Measurements from ENCODE around the gene SARDH. TPM values are rescaled to one million over a fixed set of nuclear protein-coding genes. Genes with fewer than 3 reads are reported as not detected.
"Not testable (repeated sequence)": the region's sequence is repeated elsewhere in the genome, so short reads cannot be mapped to it uniquely, and the experiment has no call there.

Gene SARDH
- total RNA-seq, 3 donors from 2014 or later = 0.23 to 2.1 (median 0.46) TPM

DNA sequence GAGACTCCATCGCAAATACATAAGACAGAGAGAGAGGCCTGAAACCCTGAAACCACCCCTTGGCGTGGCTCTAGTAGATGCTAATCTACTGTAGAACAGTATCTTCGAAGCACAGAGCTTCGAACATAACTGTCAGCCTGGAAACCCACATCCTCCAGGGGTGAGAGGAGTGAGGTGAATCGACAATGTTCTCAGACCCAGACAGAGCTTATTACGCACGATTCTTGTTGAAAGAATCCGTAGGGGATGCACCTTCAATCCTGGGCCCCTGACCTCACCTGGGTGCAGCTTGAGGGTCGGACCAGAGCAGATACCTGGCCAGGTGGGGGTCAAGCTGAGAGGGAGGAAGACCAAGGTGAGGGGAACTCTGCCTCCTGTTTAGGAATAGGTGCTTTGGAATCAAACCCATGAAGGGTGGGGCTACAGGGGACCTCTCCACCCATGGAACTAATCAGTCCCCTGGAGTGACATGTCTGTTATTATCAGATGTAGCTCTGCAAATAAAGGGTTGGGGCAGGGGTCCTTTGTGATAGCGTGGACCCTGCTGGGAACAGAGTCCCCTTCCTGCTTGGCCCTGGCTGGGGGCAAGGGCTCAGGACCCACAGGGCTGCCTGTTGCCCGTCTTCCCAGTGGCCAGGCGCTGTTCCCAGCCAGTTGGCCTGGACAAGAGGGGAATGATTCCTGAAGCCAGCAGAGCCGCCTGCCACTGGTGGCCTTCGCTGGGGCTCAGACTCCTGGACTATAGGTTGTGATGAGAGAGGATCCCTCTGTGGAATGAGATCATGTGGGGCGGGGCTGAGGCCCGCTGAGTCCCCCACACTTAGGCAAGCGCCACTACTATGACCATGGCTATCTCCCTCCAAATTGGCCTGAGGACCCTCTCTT, 60.8 kb downstream of the SARDH start:
- no peaks in the 10 kb centered on the region for H3K36me3 ChIP-seq (ENCODE audit: low read depth)
- no peak overlapping the region for H3K4me3 ChIP-seq
- H3K4me1 ChIP-seq (ENCODE audit: low read depth) = peaks cover 2% of the 10 kb centered on the region
- TF ChIP-seq, protein P1, sequence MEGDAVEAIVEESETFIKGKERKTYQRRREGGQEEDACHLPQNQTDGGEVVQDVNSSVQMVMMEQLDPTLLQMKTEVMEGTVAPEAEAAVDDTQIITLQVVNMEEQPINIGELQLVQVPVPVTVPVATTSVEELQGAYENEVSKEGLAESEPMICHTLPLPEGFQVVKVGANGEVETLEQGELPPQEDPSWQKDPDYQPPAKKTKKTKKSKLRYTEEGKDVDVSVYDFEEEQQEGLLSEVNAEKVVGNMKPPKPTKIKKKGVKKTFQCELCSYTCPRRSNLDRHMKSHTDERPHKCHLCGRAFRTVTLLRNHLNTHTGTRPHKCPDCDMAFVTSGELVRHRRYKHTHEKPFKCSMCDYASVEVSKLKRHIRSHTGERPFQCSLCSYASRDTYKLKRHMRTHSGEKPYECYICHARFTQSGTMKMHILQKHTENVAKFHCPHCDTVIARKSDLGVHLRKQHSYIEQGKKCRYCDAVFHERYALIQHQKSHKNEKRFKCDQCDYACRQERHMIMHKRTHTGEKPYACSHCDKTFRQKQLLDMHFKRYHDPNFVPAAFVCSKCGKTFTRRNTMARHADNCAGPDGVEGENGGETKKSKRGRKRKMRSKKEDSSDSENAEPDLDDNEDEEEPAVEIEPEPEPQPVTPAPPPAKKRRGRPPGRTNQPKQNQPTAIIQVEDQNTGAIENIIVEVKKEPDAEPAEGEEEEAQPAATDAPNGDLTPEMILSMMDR (IDR thresholded peaks at IDR 0.05) = no peak
- no peaks in the 10 kb centered on the region for H3K9me3 ChIP-seq
- intact Hi-C loops (cut with DNase I, micrococcal nuclease) = no loop called here
- DNase-seq (peak in 2 of 3 donors; percentile 27 to 31), ATAC-seq (peak; percentile 77)

DNA sequence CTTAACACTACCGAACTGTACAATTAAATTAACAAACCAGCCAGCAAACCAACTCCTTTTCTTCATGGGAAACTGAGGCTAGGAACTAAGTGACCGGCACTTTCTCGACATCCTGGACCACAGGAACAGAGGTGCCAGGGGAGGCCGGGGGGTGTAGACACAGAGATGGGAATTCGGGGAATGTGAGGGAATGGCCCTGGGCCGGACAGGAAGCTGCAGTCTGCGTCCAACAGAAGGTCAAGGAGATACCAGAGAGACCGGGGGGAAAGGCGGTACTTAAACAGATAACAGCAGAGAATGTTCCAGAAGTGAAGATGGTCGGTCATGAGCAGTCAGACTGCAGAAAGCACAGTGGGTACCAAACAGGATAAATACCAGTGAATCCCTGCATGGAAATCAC, 61.7 kb downstream of the SARDH start:
- H3K4me3 ChIP-seq = no peak overlapping the region
- H3K4me1 ChIP-seq (ENCODE audit: low read depth) = peaks cover 2% of the 10 kb centered on the region
- intact Hi-C loops (cut with DNase I, micrococcal nuclease) = no loop called here
- ATAC-seq (no peak), DNase-seq (no peak)
- TF ChIP-seq, protein P1 (IDR thresholded peaks at IDR 0.05) = no peak
- H3K9me3 ChIP-seq = no peaks in the 10 kb centered on the region
- H3K36me3 ChIP-seq (ENCODE audit: low read depth) = no peaks in the 10 kb centered on the region

DNA sequence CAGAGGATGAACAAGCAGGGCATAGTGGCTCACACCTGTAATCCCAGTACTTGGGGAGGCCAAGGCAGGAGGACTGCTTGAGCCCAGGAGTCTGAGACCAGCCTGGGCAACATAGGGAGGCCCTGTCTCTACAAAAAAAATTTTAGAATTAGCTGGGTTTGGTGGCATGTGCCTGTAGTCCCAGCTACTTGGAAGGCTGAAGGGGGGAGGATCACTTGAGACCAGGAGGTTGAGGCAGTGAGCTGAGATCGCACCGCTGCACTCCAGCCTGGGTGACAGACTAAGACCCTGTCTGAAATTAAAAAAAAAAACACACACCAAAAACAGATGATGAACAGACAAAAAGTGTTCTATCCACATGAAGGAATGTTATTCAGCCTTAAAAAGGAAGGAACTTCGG, 62.4 kb downstream of the SARDH start:
- H3K36me3 ChIP-seq (ENCODE audit: low read depth); H3K4me1 ChIP-seq (ENCODE audit: low read depth); H3K4me3 ChIP-seq; ATAC-seq; H3K9me3 ChIP-seq; intact Hi-C loops (cut with DNase I, micrococcal nuclease): not testable (repeated sequence)
- DNase-seq = peak in 1 of 3 donors; percentile 2

DNA sequence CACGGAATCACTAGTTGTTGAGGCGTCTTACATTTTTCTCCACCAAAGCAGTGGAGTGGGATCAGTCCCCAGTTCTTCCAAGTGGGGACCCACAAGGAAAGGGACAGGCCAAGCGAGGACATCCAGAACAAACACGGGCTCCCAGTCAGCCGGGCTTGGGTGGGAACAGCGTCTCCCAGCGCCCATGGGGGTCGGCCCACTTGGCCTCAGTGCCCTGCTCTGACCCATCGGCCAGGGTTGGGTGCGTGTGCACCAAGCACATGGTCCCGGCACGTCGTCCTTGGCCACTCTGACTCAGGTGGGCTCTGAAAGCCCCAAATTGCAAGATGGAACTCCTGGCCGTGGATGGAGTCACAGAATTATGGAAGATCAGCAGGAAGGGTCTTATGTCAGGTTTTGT, 64.1 kb downstream of the SARDH start:
- TF ChIP-seq, protein P1 (IDR thresholded peaks at IDR 0.05) = no peak
- ATAC-seq = no peak

DNA sequence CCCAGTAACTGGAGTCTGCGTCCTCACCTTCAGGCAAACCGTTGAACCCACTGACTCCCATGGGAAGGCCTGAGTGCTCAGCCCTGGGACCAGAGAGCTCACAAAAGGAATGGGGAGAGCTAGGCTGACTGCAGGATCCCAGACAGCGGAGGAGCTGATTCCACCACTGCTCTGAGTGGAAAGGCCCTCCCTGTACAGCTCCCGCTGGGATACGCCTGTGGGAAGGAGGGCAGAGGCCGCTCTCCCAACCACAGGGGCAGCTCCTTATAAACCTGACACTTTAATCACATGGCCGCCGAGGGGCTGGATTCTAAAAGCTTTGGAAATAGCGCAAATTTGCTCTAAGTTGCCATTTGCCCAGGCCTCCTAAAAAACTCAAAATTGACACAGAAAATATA, 64.9 kb downstream of the SARDH start:
- DNase-seq (peak in 1 of 3 donors; percentile 21), ATAC-seq (no peak)
- H3K36me3 ChIP-seq (ENCODE audit: low read depth) = no peaks in the 10 kb centered on the region
- intact Hi-C loops (cut with DNase I, micrococcal nuclease) = no loop called here
- H3K9me3 ChIP-seq = no peaks in the 10 kb centered on the region
- H3K4me3 ChIP-seq = no peak overlapping the region
- TF ChIP-seq, protein P1 (IDR thresholded peaks at IDR 0.05) = no peak
- H3K4me1 ChIP-seq (ENCODE audit: low read depth) = no peaks in the 10 kb centered on the region

More for the DNA sequence above, 64.1 kb downstream of the SARDH start:
- H3K36me3 ChIP-seq (ENCODE audit: low read depth) = no peaks in the 10 kb centered on the region
- intact Hi-C loops (cut with DNase I, micrococcal nuclease) = no loop called here
- no peak overlapping the region for H3K4me3 ChIP-seq
- no peaks in the 10 kb centered on the region for H3K4me1 ChIP-seq (ENCODE audit: low read depth)
- peak in 1 of 3 donors; percentile 30 for DNase-seq
- no peaks in the 10 kb centered on the region for H3K9me3 ChIP-seq

DNA sequence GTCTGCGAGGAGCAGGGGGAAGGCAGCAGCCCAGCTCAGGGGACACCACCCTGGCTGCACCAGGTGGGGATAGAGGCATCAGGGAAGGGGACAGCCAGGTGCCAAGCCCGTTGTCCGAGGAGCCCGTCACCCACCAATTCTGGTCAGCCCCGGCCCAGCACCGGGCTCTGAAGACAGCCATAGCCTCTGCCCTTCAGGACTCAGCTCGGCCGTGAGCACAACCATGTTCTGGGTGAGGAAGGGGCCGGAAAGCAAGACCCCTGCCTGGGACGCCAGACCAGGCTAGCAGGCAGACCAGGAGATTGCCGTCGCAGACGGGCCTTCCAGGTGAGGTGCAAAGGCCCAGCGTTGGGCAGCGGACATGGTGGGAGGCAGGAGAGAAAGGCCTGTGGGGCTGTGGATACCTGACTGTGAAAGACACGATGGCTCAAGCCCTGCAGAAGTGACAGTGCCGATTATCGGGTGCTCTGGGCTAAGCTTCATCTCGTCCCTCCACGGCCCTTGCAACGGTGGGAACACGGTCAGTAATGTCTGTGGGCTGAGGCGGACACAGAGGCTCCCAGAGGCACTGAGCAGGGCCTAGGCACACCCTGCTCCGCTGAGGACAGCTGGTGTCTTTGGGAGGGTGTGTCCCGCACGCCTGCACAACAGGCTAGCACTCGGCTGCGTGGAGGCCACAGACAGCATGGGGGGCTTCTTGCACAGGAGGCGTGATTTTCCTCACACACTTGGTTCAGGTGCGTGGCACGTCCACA, 65.5 kb downstream of the SARDH start:
- Histone ChIP-seq H3K4me3 (no peak overlapping the region), H3K36me3 (ENCODE audit: low read depth) (no peaks in the 10 kb centered on the region), H3K9me3 (no peaks in the 10 kb centered on the region), H3K4me1 (ENCODE audit: low read depth) (no peaks in the 10 kb centered on the region)
- ATAC-seq = no peak
- peak in 1 of 3 donors; percentile 22 for DNase-seq
- TF ChIP-seq, protein P1 (IDR thresholded peaks at IDR 0.05) = no peak
- intact Hi-C loops (cut with DNase I, micrococcal nuclease) = no loop called here
